Measurements from ENCODE around the gene PCAT7. TPM values are rescaled to one million over a fixed set of nuclear protein-coding genes. Genes with fewer than 3 reads are reported as not detected.
"Not testable (repeated sequence)": the region's sequence is repeated elsewhere in the genome, so short reads cannot be mapped to it uniquely, and the experiment has no call there.

The PCAT7 gene
- total RNA-seq (not detected), polyA plus RNA-seq (under 1 TPM; 0.04 to 0.05 TPM)
- long read RNA-seq, donor 1 = 0 reads
- long read RNA-seq, donor 2, partial matches to known transcripts = 5 of 5 reads
- long read RNA-seq, donor 2, other reads (novel, unspliced or antisense) = 0 of 5 reads
- long read RNA-seq, donor 3 = 0 reads

GRCh38 chr9:94554439-94555331 is at the start of gene PCAT7:
Gene PCAT7 (plus strand): TSS chr9:94555083.
- intact Hi-C loops (cut with DNase I) = no loop called here
- 85 to 89% (median 88%) methylated on average over 40 of the region's 40 CpGs for WGBS, 3 donors
- H3K36me3 ChIP-seq = no peaks in the 10 kb centered on the region
- no peaks in the 10 kb centered on the region for H3K9me3 ChIP-seq
- no peak within 1 kb of the TSS for H3K27ac ChIP-seq
- DNase-seq = no peak
- no peaks in the 10 kb centered on the region for H3K4me1 ChIP-seq (ENCODE audit: insufficient read depth)
- TF ChIP-seq EP300 (IDR thresholded peaks at IDR 0.05) = no peak
- peak within 1 kb of the TSS; percentile 2 for H3K4me3 ChIP-seq
- H3K27me3 ChIP-seq = no peaks in the 10 kb centered on the region

DNA sequence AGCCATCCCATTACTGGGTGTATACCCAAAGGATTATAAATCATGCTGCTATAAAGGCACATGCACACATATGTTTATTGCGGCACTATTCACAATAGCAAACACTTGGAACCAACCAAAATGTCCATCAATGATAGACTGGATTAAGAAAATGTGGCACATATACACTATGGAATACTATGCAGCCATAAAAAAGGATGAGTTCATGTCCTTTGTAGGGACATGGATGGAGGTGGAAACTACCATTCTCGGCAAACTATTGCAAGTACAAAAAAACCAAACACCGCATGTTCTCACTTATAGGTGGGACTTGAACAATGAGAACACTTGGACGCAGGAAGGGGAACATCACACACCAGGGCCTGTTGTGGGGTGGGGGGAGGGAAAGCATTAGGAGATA is 48.5 kb upstream of the PCAT7 start:
- 93 to 95% (median 94%) methylated on average over 4 of the region's 4 CpGs for WGBS, 3 donors
- intact Hi-C loops (cut with DNase I) = not testable (repeated sequence)

GRCh38 chr9:94507531-94508258 is 47.2 kb upstream of the PCAT7 start:
- Histone ChIP-seq H3K27ac (no peak overlapping the region), H3K4me1 (ENCODE audit: insufficient read depth) (no peaks in the 10 kb centered on the region), H3K36me3 (no peaks in the 10 kb centered on the region), H3K9me3 (no peaks in the 10 kb centered on the region), H3K27me3 (no peaks in the 10 kb centered on the region), H3K4me3 (no peak overlapping the region)
- 88 to 91% (median 89%) methylated on average over 7 of the region's 7 CpGs for WGBS, 3 donors
- intact Hi-C loops (cut with DNase I) = no loop called here
- no peak for DNase-seq
- TF ChIP-seq EP300 (IDR thresholded peaks at IDR 0.05) (no peak), POLR2A (IDR thresholded peaks at IDR 0.05) (no peak), CTCF (IDR thresholded peaks at IDR 0.05) (no peak)

More for the DNA sequence above, 48.5 kb upstream of the PCAT7 start:
- DNase-seq; H3K27me3 ChIP-seq; H3K36me3 ChIP-seq; H3K9me3 ChIP-seq; H3K4me3 ChIP-seq; H3K27ac ChIP-seq; H3K4me1 ChIP-seq (ENCODE audit: insufficient read depth): not testable (repeated sequence)

GRCh38 chr9:94511134-94511954 is 43.5 kb upstream of the PCAT7 start:
- 42 to 58% (median 50%) methylated on average over 6 of the region's 6 CpGs for WGBS, 3 donors
- intact Hi-C loops (cut with DNase I) = loop anchor here in 1 of 4 donors (2.0 to 10.0 kb wide), 2 partner anchors 73 to 647 kb away; no protein-coding TSS in a partner anchor
- no peaks in the 10 kb centered on the region for H3K9me3 ChIP-seq
- H3K4me3 ChIP-seq = no peak overlapping the region
- no peak for TF ChIP-seq CTCF (IDR thresholded peaks at IDR 0.05)
- no peak overlapping the region for H3K27ac ChIP-seq
- DNase-seq = no peak
- no peaks in the 10 kb centered on the region for H3K27me3 ChIP-seq
- no peaks in the 10 kb centered on the region for H3K4me1 ChIP-seq (ENCODE audit: insufficient read depth)
- no peaks in the 10 kb centered on the region for H3K36me3 ChIP-seq

DNA sequence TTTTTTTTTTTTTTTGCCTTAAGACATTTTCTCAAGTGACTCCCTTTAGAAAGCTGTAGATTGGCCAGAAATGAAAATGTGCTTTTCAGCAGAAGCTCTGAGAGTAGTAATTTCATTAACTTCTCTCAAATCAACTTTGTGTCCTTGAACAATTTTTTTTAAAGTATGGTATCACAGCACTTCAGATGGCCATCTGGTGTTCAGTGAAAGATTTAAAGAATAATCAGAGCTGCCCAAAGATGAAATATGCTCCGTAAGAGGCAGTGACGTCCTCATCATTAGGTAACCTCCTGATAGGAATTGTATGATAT is 43.0 kb upstream of the PCAT7 start:
- H3K36me3 ChIP-seq = no peaks in the 10 kb centered on the region
- intact Hi-C loops (cut with DNase I) = loop anchor here in 1 of 4 donors (2.0 to 10.0 kb wide), 2 partner anchors 73 to 647 kb away; no protein-coding TSS in a partner anchor

More for the DNA sequence above, 43.0 kb upstream of the PCAT7 start:
- TF ChIP-seq POLR2A (IDR thresholded peaks at IDR 0.05) = no peak
- no peaks in the 10 kb centered on the region for H3K27me3 ChIP-seq
- DNase-seq = no peak
- H3K9me3 ChIP-seq = no peaks in the 10 kb centered on the region
- no peak overlapping the region for H3K4me3 ChIP-seq
- H3K27ac ChIP-seq = no peak overlapping the region
- no peaks in the 10 kb centered on the region for H3K4me1 ChIP-seq (ENCODE audit: insufficient read depth)
- 29 to 41% (median 37%) methylated on average over 2 of the region's 2 CpGs for WGBS, 3 donors

All from ovary (tissue), 10 donors.